GM10248 (cell line): ENCODE results near the gene OXNAD1.

Source experiments
- CTCF ChIA-PET: fragments of 300-600 bp; sonication (Branson Sonifier 250); formaldehyde crosslinking; extraction: SDS; loops from one replicate; lab custom pipeline; 2021; ENCODE audit warnings: antibody characterized with exemption; lab: Yijun Ruan, JAX
- POLR2A ChIA-PET: fragments of 350-650 bp; sonication (Branson Sonifier 250); formaldehyde crosslinking; extraction: SDS; loops from one replicate; lab custom pipeline; 2020; ENCODE audit warnings: antibody characterized with exemption; lab: Yijun Ruan, JAX
- DNase-seq: peaks from one replicate; pipeline ENCODE4 v3.0.0; 2012; ENCODE audit errors: extremely low spot score
- CTCF ChIP-seq: IDR thresholded peaks from 2 replicates; pipeline ENCODE4 v1.5.1; 2012; ENCODE audit warnings: mild to moderate bottlenecking, low read depth; ENCODE audit errors: extremely low read depth, missing control alignments, control extremely low read depth

OXNAD1 gene

GRCh38 chr3:16288664-16289063 is 23.7 kb downstream of the OXNAD1 start:
- TF ChIP-seq CTCF: no peak
- ChIA-PET POLR2A (interaction anchor here (0.5 kb wide), 1 partner anchor 23 kb away, joined by 3 read pairs; no protein-coding TSS in a partner anchor), CTCF (interaction anchor here (0.8 to 5.4 kb wide), 11 partner anchors 14 to 264 kb away, joined by 3 to 72 read pairs (median 7); partner anchors contain the start of genes DPH3, OXNAD1 and RFTN1)
- no peak for DNase-seq

- TF ChIP-seq CTCF: no peak
- ChIA-PET POLR2A (no interaction called here), CTCF (interaction anchor here (1.2 to 5.4 kb wide), 17 partner anchors 9 to 264 kb away, joined by 3 to 72 read pairs (median 7); partner anchors contain the start of genes DPH3 and OXNAD1)
- DNase-seq: no peak
These were observed 24.3 kb downstream of the OXNAD1 start for GRCh38 chr3:16289144-16289889.

GRCh38 chr3:16290007-16290826 is 25.2 kb downstream of the OXNAD1 start:
- POLR2A ChIA-PET: no interaction called here
- peak; percentile 39 for DNase-seq
- CTCF ChIA-PET: interaction anchor here (0.6 to 5.4 kb wide), 53 partner anchors 8 to 1128 kb away, joined by 3 to 72 read pairs (median 5); partner anchors contain the start of genes DPH3, OXNAD1 and RFTN1
- peak; percentile 88 for TF ChIP-seq CTCF

GRCh38 chr3:16290827-16291196 is 25.8 kb downstream of the OXNAD1 start:
- no peak for TF ChIP-seq CTCF
- no peak for DNase-seq
- CTCF ChIA-PET: interaction anchor here (0.6 to 5.4 kb wide), 51 partner anchors 8 to 1128 kb away, joined by 3 to 72 read pairs (median 5); partner anchors contain the start of genes DPH3, OXNAD1 and RFTN1
- POLR2A ChIA-PET: no interaction called here

GRCh38 chr3:16294844-16295243 is 29.8 kb downstream of the OXNAD1 start:
- DNase-seq: no peak
- TF ChIP-seq CTCF: no peak

GRCh38 chr3:16295298-16295890 is 30.4 kb downstream of the OXNAD1 start:
- no peak for DNase-seq
- CTCF ChIA-PET: interaction anchor here (1.0 to 1.8 kb wide), 7 partner anchors 9 to 234 kb away, joined by 3 to 6 read pairs (median 4); no protein-coding TSS in a partner anchor
- TF ChIP-seq CTCF: no peak
- POLR2A ChIA-PET: no interaction called here

More at GRCh38 chr3:16294844-16295243, 29.8 kb downstream of the OXNAD1 start:
- POLR2A ChIA-PET: no interaction called here
- CTCF ChIA-PET: interaction anchor here (1.0 to 1.8 kb wide), 7 partner anchors 10 to 235 kb away, joined by 3 to 6 read pairs (median 4); no protein-coding TSS in a partner anchor
